Measurements from ENCODE around the gene BCL6.
A peak's percentile ranks its signal among the peaks of the same experiment; 100 is the strongest.

The BCL6 gene

GRCh38 chr3:187742351-187743171 is 2.7 kb downstream of the BCL6 start:
- no peaks in the 10 kb centered on the region for H3K9me3 ChIP-seq (ENCODE audit: insufficient read depth, low read depth, low read length)
- H3F3A ChIP-seq (ENCODE audit: low read depth): 0 out of 2 replicates have a peak, but pooled peaks cover 2% of the 10 kb centered on the region
- H4K20me1 ChIP-seq (ENCODE audit: insufficient read depth, low read length, poor library complexity, severe bottlenecking): peaks cover 61% of the 10 kb centered on the region
- peak overlapping the region; percentile 96 for H3K4me3 ChIP-seq (ENCODE audit: low read length, poor library complexity, severe bottlenecking)
- no peaks in the 10 kb centered on the region; the same call in 1 of the 2 replicates for H3K36me3 ChIP-seq (ENCODE audit: insufficient read depth, low read length)
- peak overlapping the region; percentile 94 for H3K4me2 ChIP-seq (ENCODE audit: low read depth, low read length, poor library complexity, severe bottlenecking)
- peak overlapping the region; percentile 91 for H3K9ac ChIP-seq (ENCODE audit: low read depth, low read length, poor library complexity, severe bottlenecking)
- H2AFZ ChIP-seq (ENCODE audit: low read length): no peak overlapping the region
- H3K4me1 ChIP-seq (ENCODE audit: insufficient read depth, low read length, poor library complexity, severe bottlenecking): peaks cover 45% of the 10 kb centered on the region
- H3K9me2 ChIP-seq (replicated peaks; ENCODE audit: low read depth, low read length): no peaks in the 10 kb centered on the region
- H3K27me3 ChIP-seq (ENCODE audit: insufficient read depth, low read length, poor library complexity, severe bottlenecking): no peaks in the 10 kb centered on the region
- peaks cover 75% of the 10 kb centered on the region for H3K79me2 ChIP-seq (ENCODE audit: insufficient read depth, low read length)
- TF ChIP-seq EZH2phosphoT487 (IDR thresholded peaks at IDR 0.05; ENCODE audit: borderline replicate concordance) (no peak), CTCF (conservative IDR thresholded peaks at IDR 0.05; ENCODE audit: low read length) (no peak)

GRCh38 chr3:187741403-187742350 is 3.6 kb downstream of the BCL6 start:
- Histone ChIP-seq H3K4me2 (ENCODE audit: low read depth, low read length, poor library complexity, severe bottlenecking) (peak overlapping the region; percentile 94), H3K4me3 (ENCODE audit: low read length, poor library complexity, severe bottlenecking) (peak overlapping the region; percentile 96), H2AFZ (ENCODE audit: low read length) (0 out of 2 replicates have a peak overlapping the region, but pooled peaks have one; percentile 11), H3F3A (ENCODE audit: low read depth) (0 out of 2 replicates have a peak, but pooled peaks cover 2% of the 10 kb centered on the region), H4K20me1 (ENCODE audit: insufficient read depth, low read length, poor library complexity, severe bottlenecking) (peaks cover 70% of the 10 kb centered on the region), H3K9me2 (replicated peaks; ENCODE audit: low read depth, low read length) (no peaks in the 10 kb centered on the region), H3K79me2 (ENCODE audit: insufficient read depth, low read length) (peaks cover 84% of the 10 kb centered on the region), H3K9me3 (ENCODE audit: insufficient read depth, low read depth, low read length) (no peaks in the 10 kb centered on the region), H3K4me1 (ENCODE audit: insufficient read depth, low read length, poor library complexity, severe bottlenecking) (peaks cover 52% of the 10 kb centered on the region), H3K27me3 (ENCODE audit: insufficient read depth, low read length, poor library complexity, severe bottlenecking) (no peaks in the 10 kb centered on the region), H3K9ac (ENCODE audit: low read depth, low read length, poor library complexity, severe bottlenecking) (peak overlapping the region; percentile 91), H3K36me3 (ENCODE audit: insufficient read depth, low read length) (no peaks in the 10 kb centered on the region; the same call in 1 of the 2 replicates)
- TF ChIP-seq CTCF (conservative IDR thresholded peaks at IDR 0.05; ENCODE audit: low read length) (peak; percentile 99), EZH2phosphoT487 (IDR thresholded peaks at IDR 0.05; ENCODE audit: borderline replicate concordance) (no peak)
